HepG2 (cell line): Measurements from ENCODE around the gene TSPAN9. TPM values are rescaled to one million over a fixed set of nuclear protein-coding genes. Genes with fewer than 3 reads are reported as not detected.

Experiments
- ATAC-seq: fragments of 200-7000 bp; cut with Tn5 transposase; 3 replicates; pipeline ENCODE4 v1.9.1; 2020; ENCODE audit warnings: mild to moderate bottlenecking, moderate library complexity
- BruUV-seq: library from RNA; stranded (reverse); fragments of 400-500 nt; replicated peaks from 2 replicates; lab custom pipeline; 2021; lab: Mats Ljungman, UMichigan
- CTCF ChIA-PET: fragments of 300-600 bp; formaldehyde crosslinking; extraction: SDS; loops from one replicate; lab custom pipeline; 2021; ENCODE audit warnings: low total read pairs, inconsistent platforms, low intra/inter-chr PET ratio; lab: Yijun Ruan, JAX
- POLR2A ChIA-PET: fragments of 350-600 bp; sonication (Branson Sonifier 250); formaldehyde crosslinking; loops from one replicate; lab custom pipeline; 2020; ENCODE audit warnings: antibody characterized with exemption, inconsistent platforms; lab: Yijun Ruan, JAX
- DNase-seq: peaks from one replicate; pipeline ENCODE4 v3.0.0-alpha.2; 2015; ENCODE audit warnings: low spot score
- FAIRE-seq: peaks from 3 replicates; lab custom pipeline; 2011; peaks lifted over from hg19 to GRCh38; lab: Jason Lieb, UNC
- H2AFZ ChIP-seq: one replicate; pipeline ENCODE4 v1.6.1; 2011; ENCODE audit warnings: low read length, inconsistent platforms
- H3K27ac ChIP-seq: fragments of 300-600 bp; 3 replicates; pipeline ENCODE4 v1.8.0; 2011; ENCODE audit warnings: mixed run types, mild to moderate bottlenecking, mixed read lengths, low read length, inconsistent platforms; ENCODE audit not compliant: insufficient read depth; ENCODE audit errors: extremely low read length
- H3K27me3 ChIP-seq, 2 experiments: fragments of 200-600 bp in 1 of 2; 2 replicates in 1 of 2; 3 replicates in 1 of 2; pipeline versions ENCODE4 v1.6.0 to v1.8.0; 2011; ENCODE audit warnings: low read length in 2 of 2, mild to moderate bottlenecking in 2 of 2, moderate library complexity in 2 of 2, inconsistent platforms in 1 of 2; ENCODE audit not compliant: insufficient read depth in 2 of 2, control insufficient read depth in 1 of 2
- H3K36me3 ChIP-seq, 2 experiments: fragments of 200-600 bp in 1 of 2; replicated peaks in 1 of 2; 2 replicates in 1 of 2; 3 replicates in 1 of 2; pipeline versions ENCODE4 v1.5.1 to v1.8.0; 2011; ENCODE audit warnings: low read length in 2 of 2, inconsistent platforms in 1 of 2; ENCODE audit not compliant: insufficient read depth in 2 of 2, control insufficient read depth in 1 of 2
- H3K4me1 ChIP-seq: 2 replicates; pipeline ENCODE4 v1.5.1; 2012; ENCODE audit warnings: low read length, inconsistent platforms; ENCODE audit not compliant: insufficient read depth
- H3K4me2 ChIP-seq: 2 replicates; pipeline ENCODE4 v1.6.0; 2011; ENCODE audit warnings: low read depth, low read length, inconsistent platforms
- H3K4me3 ChIP-seq, 3 experiments: fragments of 200-600 bp in 1 of 3; sonication (generic), shearing (Covaris generic) in 1 of 3; replicated peaks in 1 of 3; 2 replicates each; pipeline ENCODE4 v1.5.1; 2011 to 2016; ENCODE audit warnings: low read length in 3 of 3, inconsistent platforms in 2 of 3, low read depth in 2 of 3, mild to moderate bottlenecking in 2 of 3, control low read depth in 1 of 3, mixed read lengths in 1 of 3; ENCODE audit not compliant: insufficient read depth in 1 of 3
- H3K79me2 ChIP-seq: one replicate; pipeline ENCODE4 v1.6.1; 2011; ENCODE audit warnings: low read length, inconsistent platforms; ENCODE audit not compliant: insufficient read depth
- H3K9ac ChIP-seq: 2 replicates; pipeline ENCODE4 v1.6.0; 2011; ENCODE audit warnings: mild to moderate bottlenecking, low read depth, low read length, inconsistent platforms; ENCODE audit not compliant: insufficient read depth
- H3K9me3 ChIP-seq: 2 replicates; pipeline ENCODE4 v1.5.1; 2012; ENCODE audit warnings: mild to moderate bottlenecking, low read length
- H4K20me1 ChIP-seq: 2 replicates; pipeline ENCODE4 v1.6.0; 2011; ENCODE audit warnings: inconsistent platforms, mild to moderate bottlenecking, low read length, moderate library complexity; ENCODE audit not compliant: insufficient read depth
- AGO2 ChIP-seq: fragments of 200-400 bp; formaldehyde crosslinking; optimal IDR thresholded peaks from 2 replicates; pipeline ENCODE3; 2017; ENCODE audit warnings: mild to moderate bottlenecking, low read depth, low read length, moderate library complexity
- BATF2 ChIP-seq: sonication (generic); formaldehyde crosslinking; IDR thresholded peaks from 2 replicates; pipeline ENCODE4 v1.8.0; 2022; ENCODE audit warnings: mild to moderate bottlenecking, missing genetic modification reagents, moderate library complexity
- ELF1 ChIP-seq: sonication (generic); formaldehyde crosslinking; IDR thresholded peaks from 2 replicates; pipeline ENCODE4 v1.4.0; 2020; ENCODE audit warnings: missing genetic modification reagents
- MEIS2 ChIP-seq: sonication (generic); formaldehyde crosslinking; IDR thresholded peaks from 2 replicates; pipeline ENCODE4 v1.9.0; 2021; ENCODE audit warnings: mild to moderate bottlenecking, missing genetic modification reagents
- RFX3 ChIP-seq: IDR thresholded peaks from 2 replicates; pipeline ENCODE4 v1.6.1; 2016; ENCODE audit warnings: missing biosample characterization, missing genetic modification reagents
- TBX2 ChIP-seq: sonication (generic); formaldehyde crosslinking; IDR thresholded peaks from 2 replicates; pipeline ENCODE4 v1.5.0; 2020; ENCODE audit warnings: missing genetic modification reagents, mild to moderate bottlenecking, borderline replicate concordance
- XRCC5 ChIP-seq: fragments of 200-400 bp; formaldehyde crosslinking; optimal IDR thresholded peaks from 2 replicates; pipeline ENCODE3; 2017; ENCODE audit warnings: mild to moderate bottlenecking, low read length
- ZIK1 ChIP-seq: sonication (generic); formaldehyde crosslinking; IDR thresholded peaks from 2 replicates; pipeline ENCODE4 v1.5.0; 2020; ENCODE audit warnings: mild to moderate bottlenecking, low read depth, missing genetic modification reagents, borderline replicate concordance
- ZNF24 ChIP-seq: fragments of 450-650 bp; IDR thresholded peaks from 2 replicates; pipeline ENCODE4 v1.6.1; 2017; ENCODE audit warnings: antibody characterized with exemption, mild to moderate bottlenecking
- ZNF30 ChIP-seq: sonication (generic); formaldehyde crosslinking; IDR thresholded peaks from 2 replicates; pipeline ENCODE4 v1.5.0; 2020; ENCODE audit warnings: mild to moderate bottlenecking, missing genetic modification reagents
- ZNF33B ChIP-seq: sonication (generic); formaldehyde crosslinking; IDR thresholded peaks from 2 replicates; pipeline ENCODE4 v1.5.1; 2020; ENCODE audit warnings: mild to moderate bottlenecking, missing genetic modification reagents
- ZNF605 ChIP-seq: sonication (generic); formaldehyde crosslinking; IDR thresholded peaks from 2 replicates; pipeline ENCODE4 v1.8.0; 2022; ENCODE audit warnings: mild to moderate bottlenecking, missing genetic modification reagents
- ZNF660 ChIP-seq: sonication (generic); formaldehyde crosslinking; IDR thresholded peaks from 2 replicates; pipeline ENCODE4 v1.5.1; 2020; ENCODE audit warnings: mild to moderate bottlenecking, low read depth, missing genetic modification reagents, borderline replicate concordance
- ZNF749 ChIP-seq: sonication (generic); formaldehyde crosslinking; IDR thresholded peaks from 2 replicates; pipeline ENCODE4 v1.8.0; 2022; ENCODE audit warnings: mild to moderate bottlenecking, missing genetic modification reagents, moderate library complexity, borderline replicate concordance
- ZNF772 ChIP-seq: sonication (generic); formaldehyde crosslinking; IDR thresholded peaks from 2 replicates; pipeline ENCODE4 v1.5.0; 2020; ENCODE audit warnings: mild to moderate bottlenecking, missing genetic modification reagents
- WGBS: methylation state at CpG from one replicate; pipeline ENCODE4 v1.1.6; 2017; ENCODE audit warnings: low lambda C conversion rate; 5-methylcytosine and 5-hydroxymethylcytosine counted together
- in situ Hi-C: cut with HindIII; loops from 2 replicates; pipeline ENCODE4 v1.10.0; 2017; ENCODE audit warnings: low pct_unique_long_range_greater_than_20kb; ENCODE audit not compliant: extremely low pct_ligation_motif_present
- intact Hi-C: fragments of 100-400 bp; cut with micrococcal nuclease; formaldehyde crosslinking; loops from one replicate; pipeline ENCODE4 v1.10.0; 2022; ENCODE audit not compliant: unreplicated experiment
- polyA plus RNA-seq, 8 experiments: library from polyadenylated mRNA; depleted of rRNA in 3 of 8; stranded (reverse) in 7 of 8; unstranded in 1 of 8; fragments of >200 nt; fragmentation: Illumina TruSeq in 4 of 8; extraction: Trizol in 4 of 8; gene quantifications; 2 replicates each; pipeline versions ENCODE4 v1.2.1 to v1.2.3, GENCODE V29; 2011 to 2016; ENCODE audit warnings: low read depth in 4 of 8, missing spikeins in 1 of 8, mixed read lengths in 1 of 8; ENCODE audit not compliant: insufficient read depth in 1 of 8
- total RNA-seq, 5 experiments: library from RNA; depleted of rRNA; stranded (reverse); fragments of >200 nt; fragmentation: Illumina TruSeq; extraction: Trizol; gene quantifications; 2 replicates each; pipeline ENCODE4 v1.2.3, GENCODE V29; 2016; ENCODE audit warnings: low read depth in 1 of 5
- TF ChIP-seq, protein P1 (sequence below): sonication (generic); formaldehyde crosslinking; IDR thresholded peaks from 2 replicates; pipeline ENCODE4 v1.4.0; 2020; ENCODE audit warnings: missing genetic modification reagents
- TF ChIP-seq, protein P2 (sequence below): sonication (generic); formaldehyde crosslinking; IDR thresholded peaks from 2 replicates; pipeline ENCODE4 v1.8.1; 2023; ENCODE audit warnings: mild to moderate bottlenecking, missing genetic modification reagents
- TF ChIP-seq, protein P3 (sequence below): sonication (generic); formaldehyde crosslinking; IDR thresholded peaks from 2 replicates; pipeline ENCODE4 v1.5.0; 2020; ENCODE audit warnings: mild to moderate bottlenecking, missing genetic modification reagents, moderate library complexity

TSPAN9 gene
- total and polyA plus RNA-seq, 2 of the 13 experiments (the other 11 are each of a cell fraction or from before 2014, with no cell fraction given), result 18.1 to 42.3 TPM

- H4K20me1 ChIP-seq, result peaks cover 3% of the 10 kb centered on the region; the same call in 1 of the 2 replicates
- ChIA-PET CTCF (interaction anchor here (2.6 kb wide), 1 partner anchor 149 kb away, joined by 9 read pairs; no protein-coding TSS in a partner anchor), POLR2A (interaction anchor here (1.0 kb wide), 1 partner anchor 149 kb away, joined by 4 read pairs; no protein-coding TSS in a partner anchor)
- H3K9me3 ChIP-seq, result no peaks in the 10 kb centered on the region
- H2AFZ ChIP-seq, result no peak overlapping the region
- no peak overlapping the region for H3K9ac ChIP-seq
- intact Hi-C loops, result loop anchor here (2.0 to 5.0 kb wide), 2 partner anchors 72 to 147 kb away; no protein-coding TSS in a partner anchor
- FAIRE-seq, result peak; percentile 71
- H3K4me1 ChIP-seq, result no peaks in the 10 kb centered on the region
- WGBS, result 84% methylated on average over 7 of the region's 10 CpGs
- in situ Hi-C loops, result loop anchor here (10.0 kb wide), 1 partner anchor 149 kb away; no protein-coding TSS in a partner anchor
- ATAC-seq, result peak; percentile 93
- peaks cover 41 to 66% of the 10 kb centered on the region in 2 experiments for H3K36me3 ChIP-seq
- H3K4me2 ChIP-seq, result no peak overlapping the region
- peak; percentile 55 for DNase-seq
- no peak overlapping the region for H3K4me3 ChIP-seq
- no peaks in the 10 kb centered on the region for H3K79me2 ChIP-seq
- BruUV-seq, result no TSS peak
- no peaks in the 10 kb centered on the region for H3K27me3 ChIP-seq
- no peak overlapping the region for H3K27ac ChIP-seq
- TF ChIP-seq ZNF660 (CRISPR knock-in tag) (no peak), TBX2 (CRISPR knock-in tag) (no peak), BATF2 (no peak), MEIS2 (CRISPR knock-in tag) (no peak), ZNF605 (no peak), ZNF30 (no peak), XRCC5 (peak; percentile 64), ZNF33B (no peak), ELF1 (no peak), AGO2 (no peak), RFX3 (CRISPR knock-in tag) (no peak), ZIK1 (no peak), ZNF749 (no peak), ZNF772 (CRISPR knock-in tag) (no peak), ZNF24 (no peak)
- TF ChIP-seq, protein P1, sequence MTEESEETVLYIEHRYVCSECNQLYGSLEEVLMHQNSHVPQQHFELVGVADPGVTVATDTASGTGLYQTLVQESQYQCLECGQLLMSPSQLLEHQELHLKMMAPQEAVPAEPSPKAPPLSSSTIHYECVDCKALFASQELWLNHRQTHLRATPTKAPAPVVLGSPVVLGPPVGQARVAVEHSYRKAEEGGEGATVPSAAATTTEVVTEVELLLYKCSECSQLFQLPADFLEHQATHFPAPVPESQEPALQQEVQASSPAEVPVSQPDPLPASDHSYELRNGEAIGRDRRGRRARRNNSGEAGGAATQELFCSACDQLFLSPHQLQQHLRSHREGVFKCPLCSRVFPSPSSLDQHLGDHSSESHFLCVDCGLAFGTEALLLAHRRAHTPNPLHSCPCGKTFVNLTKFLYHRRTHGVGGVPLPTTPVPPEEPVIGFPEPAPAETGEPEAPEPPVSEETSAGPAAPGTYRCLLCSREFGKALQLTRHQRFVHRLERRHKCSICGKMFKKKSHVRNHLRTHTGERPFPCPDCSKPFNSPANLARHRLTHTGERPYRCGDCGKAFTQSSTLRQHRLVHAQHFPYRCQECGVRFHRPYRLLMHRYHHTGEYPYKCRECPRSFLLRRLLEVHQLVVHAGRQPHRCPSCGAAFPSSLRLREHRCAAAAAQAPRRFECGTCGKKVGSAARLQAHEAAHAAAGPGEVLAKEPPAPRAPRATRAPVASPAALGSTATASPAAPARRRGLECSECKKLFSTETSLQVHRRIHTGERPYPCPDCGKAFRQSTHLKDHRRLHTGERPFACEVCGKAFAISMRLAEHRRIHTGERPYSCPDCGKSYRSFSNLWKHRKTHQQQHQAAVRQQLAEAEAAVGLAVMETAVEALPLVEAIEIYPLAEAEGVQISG (CRISPR knock-in tag), result no peak
- TF ChIP-seq, protein P2, sequence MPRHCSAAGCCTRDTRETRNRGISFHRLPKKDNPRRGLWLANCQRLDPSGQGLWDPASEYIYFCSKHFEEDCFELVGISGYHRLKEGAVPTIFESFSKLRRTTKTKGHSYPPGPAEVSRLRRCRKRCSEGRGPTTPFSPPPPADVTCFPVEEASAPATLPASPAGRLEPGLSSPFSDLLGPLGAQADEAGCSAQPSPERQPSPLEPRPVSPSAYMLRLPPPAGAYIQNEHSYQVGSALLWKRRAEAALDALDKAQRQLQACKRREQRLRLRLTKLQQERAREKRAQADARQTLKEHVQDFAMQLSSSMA (CRISPR knock-in tag), result no peak
- TF ChIP-seq, protein P3, sequence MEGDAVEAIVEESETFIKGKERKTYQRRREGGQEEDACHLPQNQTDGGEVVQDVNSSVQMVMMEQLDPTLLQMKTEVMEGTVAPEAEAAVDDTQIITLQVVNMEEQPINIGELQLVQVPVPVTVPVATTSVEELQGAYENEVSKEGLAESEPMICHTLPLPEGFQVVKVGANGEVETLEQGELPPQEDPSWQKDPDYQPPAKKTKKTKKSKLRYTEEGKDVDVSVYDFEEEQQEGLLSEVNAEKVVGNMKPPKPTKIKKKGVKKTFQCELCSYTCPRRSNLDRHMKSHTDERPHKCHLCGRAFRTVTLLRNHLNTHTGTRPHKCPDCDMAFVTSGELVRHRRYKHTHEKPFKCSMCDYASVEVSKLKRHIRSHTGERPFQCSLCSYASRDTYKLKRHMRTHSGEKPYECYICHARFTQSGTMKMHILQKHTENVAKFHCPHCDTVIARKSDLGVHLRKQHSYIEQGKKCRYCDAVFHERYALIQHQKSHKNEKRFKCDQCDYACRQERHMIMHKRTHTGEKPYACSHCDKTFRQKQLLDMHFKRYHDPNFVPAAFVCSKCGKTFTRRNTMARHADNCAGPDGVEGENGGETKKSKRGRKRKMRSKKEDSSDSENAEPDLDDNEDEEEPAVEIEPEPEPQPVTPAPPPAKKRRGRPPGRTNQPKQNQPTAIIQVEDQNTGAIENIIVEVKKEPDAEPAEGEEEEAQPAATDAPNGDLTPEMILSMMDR, result peak; percentile 83
Observed at GRCh38 chr12:3034067-3034750, 43.0 kb upstream of the TSPAN9 start.
